Ovary (tissue), 3 donors: Measurements from ENCODE around the gene TCF12.

Source experiments
- CTCF ChIP-seq, 3 donors: fragments of 450-650 bp in 2 of 3; fragments of 200-600 bp in 1 of 3; IDR thresholded peaks; one replicate each; pipeline versions ENCODE4 v1.5.1 to v1.8.0; 2016 to 2022; ENCODE audit warnings: antibody characterized with exemption in 3 of 3, mild to moderate bottlenecking in 1 of 3
- POLR2A ChIP-seq: fragments of 450-650 bp; IDR thresholded peaks from one replicate; pipeline ENCODE4 v1.6.1; 2017; ENCODE audit warnings: antibody characterized with exemption, mild to moderate bottlenecking, moderate library complexity
- donor health status: DM: no; HTN: no; CAD: no.

GRCh38 chr15:56934269-56934668 is 15.8 kb downstream of the TCF12 start:
- TF ChIP-seq POLR2A (no peak), CTCF (IDR thresholded peaks at IDR 0.05) (no peak)
